CD4-positive, alpha-beta T cell treated with Interleukin-12 subunit alpha and Interleukin-12 subunit beta, for 1 hour (primary cell): Measurements from ENCODE around the gene ZCCHC4.

Source experiments
- DNase-seq: peaks from one replicate; pipeline ENCODE4 v3.0.0-alpha.2; 2020

Gene ZCCHC4

GRCh38 chr4:25379591-25379990, 67.0 kb downstream of the ZCCHC4 start:
- no peak for DNase-seq

- DNase-seq: no peak
Measured at GRCh38 chr4:25383647-25384046, 71.1 kb downstream of the ZCCHC4 start.

- DNase-seq: no peak
Measured at GRCh38 chr4:25386926-25387325, 74.4 kb downstream of the ZCCHC4 start.

GRCh38 chr4:25397305-25397704, 84.7 kb downstream of the ZCCHC4 start:
- no peak for DNase-seq

- DNase-seq: no peak
Measured at GRCh38 chr4:25399510-25399909, 86.9 kb downstream of the ZCCHC4 start.

GRCh38 chr4:25401066-25401465, 88.5 kb downstream of the ZCCHC4 start:
- no peak for DNase-seq

- no peak for DNase-seq
Measured at GRCh38 chr4:25402521-25402920, 89.9 kb downstream of the ZCCHC4 start.

GRCh38 chr4:25403699-25404098, 91.1 kb downstream of the ZCCHC4 start:
- no peak for DNase-seq

GRCh38 chr4:25405453-25405852, 92.9 kb downstream of the ZCCHC4 start:
- no peak for DNase-seq

- no peak for DNase-seq
Measured at GRCh38 chr4:25406081-25406692, 93.6 kb downstream of the ZCCHC4 start.

- no peak for DNase-seq
Measured at GRCh38 chr4:25410820-25411529, 98.4 kb downstream of the ZCCHC4 start.

GRCh38 chr4:25413261-25413660, 100.7 kb downstream of the ZCCHC4 start:
- DNase-seq: no peak

GRCh38 chr4:25417014-25417413, 104.4 kb downstream of the ZCCHC4 start:
- no peak for DNase-seq
